AG09309 (cell line): ENCODE data around the gene AMBRA1.

ENCODE experiments used
- DNase-seq: peaks from one replicate; pipeline ENCODE4 v3.0.0-alpha.2; 2010; ENCODE audit warnings: low read depth
- H3K4me3 ChIP-seq: 2 replicates; pipeline ENCODE4 v1.5.1; 2011; ENCODE audit warnings: mild to moderate bottlenecking, low read depth, low read length, moderate library complexity; ENCODE audit not compliant: control insufficient read depth
- TF ChIP-seq, protein P1 (sequence below): IDR thresholded peaks from 2 replicates; pipeline ENCODE4 v1.5.1; 2011; ENCODE audit warnings: mild to moderate bottlenecking, low read depth, low read length, inconsistent platforms; ENCODE audit not compliant: insufficient read depth, control insufficient read depth; ENCODE audit errors: missing control alignments

The AMBRA1 gene

GRCh38 chr11:46615756-46616155, 21.9 kb upstream of the AMBRA1 start:
- TF ChIP-seq, protein P1, sequence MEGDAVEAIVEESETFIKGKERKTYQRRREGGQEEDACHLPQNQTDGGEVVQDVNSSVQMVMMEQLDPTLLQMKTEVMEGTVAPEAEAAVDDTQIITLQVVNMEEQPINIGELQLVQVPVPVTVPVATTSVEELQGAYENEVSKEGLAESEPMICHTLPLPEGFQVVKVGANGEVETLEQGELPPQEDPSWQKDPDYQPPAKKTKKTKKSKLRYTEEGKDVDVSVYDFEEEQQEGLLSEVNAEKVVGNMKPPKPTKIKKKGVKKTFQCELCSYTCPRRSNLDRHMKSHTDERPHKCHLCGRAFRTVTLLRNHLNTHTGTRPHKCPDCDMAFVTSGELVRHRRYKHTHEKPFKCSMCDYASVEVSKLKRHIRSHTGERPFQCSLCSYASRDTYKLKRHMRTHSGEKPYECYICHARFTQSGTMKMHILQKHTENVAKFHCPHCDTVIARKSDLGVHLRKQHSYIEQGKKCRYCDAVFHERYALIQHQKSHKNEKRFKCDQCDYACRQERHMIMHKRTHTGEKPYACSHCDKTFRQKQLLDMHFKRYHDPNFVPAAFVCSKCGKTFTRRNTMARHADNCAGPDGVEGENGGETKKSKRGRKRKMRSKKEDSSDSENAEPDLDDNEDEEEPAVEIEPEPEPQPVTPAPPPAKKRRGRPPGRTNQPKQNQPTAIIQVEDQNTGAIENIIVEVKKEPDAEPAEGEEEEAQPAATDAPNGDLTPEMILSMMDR = no peak
- no peak overlapping the region for H3K4me3 ChIP-seq
- DNase-seq = no peak

DNA sequence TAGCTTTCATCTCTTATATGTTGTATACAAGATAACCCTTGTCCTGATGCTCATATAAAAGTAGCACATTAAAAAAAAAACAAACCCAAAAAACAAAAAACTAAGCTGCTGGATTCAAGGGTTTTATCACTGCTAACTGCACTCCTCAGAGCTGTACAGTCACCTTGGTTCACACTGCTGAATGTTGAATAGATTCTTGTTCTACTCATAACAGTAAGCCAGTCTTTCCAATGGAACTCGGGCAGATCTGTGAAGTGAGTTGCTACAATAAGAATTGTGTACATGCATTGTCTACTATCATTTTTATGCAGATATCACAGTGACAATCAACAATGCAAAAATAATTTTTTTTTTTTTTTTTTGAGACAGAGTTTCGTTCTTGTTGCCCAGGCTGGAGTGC, 18.5 kb upstream of the AMBRA1 start:
- no peak overlapping the region for H3K4me3 ChIP-seq
- TF ChIP-seq, protein P1 = no peak
- no peak for DNase-seq

- DNase-seq = no peak
- TF ChIP-seq, protein P1 = no peak
- H3K4me3 ChIP-seq = no peak overlapping the region
Observed at GRCh38 chr11:46611526-46612304, 17.9 kb upstream of the AMBRA1 start.

- no peak overlapping the region for H3K4me3 ChIP-seq
- TF ChIP-seq, protein P1 = no peak
- DNase-seq = no peak
Observed at GRCh38 chr11:46609386-46609785, 15.6 kb upstream of the AMBRA1 start.

- DNase-seq = no peak
- TF ChIP-seq, protein P1 = no peak
- no peak overlapping the region for H3K4me3 ChIP-seq
Observed at GRCh38 chr11:46607516-46607915, 13.7 kb upstream of the AMBRA1 start.

- TF ChIP-seq, protein P1 = no peak
- DNase-seq = no peak
Observed at GRCh38 chr11:46604796-46605195, 11.0 kb upstream of the AMBRA1 start.

More at GRCh38 chr11:46604796-46605195, 11.0 kb upstream of the AMBRA1 start:
- no peak overlapping the region for H3K4me3 ChIP-seq
